T-cell (primary cell): ENCODE results near the gene ELL2. TPM values are rescaled to one million over a fixed set of nuclear protein-coding genes. Genes with fewer than 3 reads are reported as not detected.

Experiments
- ATAC-seq, 4 experiments: fragments of 200-7000 bp in 3 of 4; fragments of 150-1000 bp in 1 of 4; cut with Tn5 transposase; replicated peaks in 1 of 4; 1 replicate in 3 of 4; 2 replicates in 1 of 4; pipeline ENCODE4 v1.10.0; 2021; ENCODE audit warnings: moderate library complexity in 3 of 4, mild to moderate bottlenecking in 2 of 4, moderate number of reproducible peaks in 1 of 4
- CTCF ChIA-PET, 2 donors: fragments of 300-600 bp; sonication (Branson Sonifier 250); formaldehyde crosslinking; loops; one replicate each; lab custom pipeline; 2022; ENCODE audit warnings: antibody characterized with exemption in 2 of 2; lab: Charles Lee
- POLR2A ChIA-PET, 2 donors: fragments of 300-600 bp; sonication (Branson Sonifier 250); formaldehyde crosslinking; loops; one replicate each; lab custom pipeline; 2022; ENCODE audit warnings: antibody characterized with exemption in 2 of 2; lab: Charles Lee
- DNase-seq, 35 experiments: peaks; one replicate each; pipeline versions ENCODE4 v3.0.0 to v3.0.0-alpha.2; 2013 to 2023
- H3K27ac ChIP-seq: one replicate; pipeline ENCODE4 v1.5.1; 2013; ENCODE audit warnings: low read length
- H3K27me3 ChIP-seq, 2 experiments: replicated peaks in 1 of 2; 1 replicate in 1 of 2; 2 replicates in 1 of 2; pipeline versions ENCODE4 v1.6.1 to v1.7.0; 2013; ENCODE audit warnings: low read length in 1 of 2, mixed read lengths in 1 of 2; ENCODE audit not compliant: control insufficient read depth in 2 of 2, insufficient read depth in 2 of 2; ENCODE audit errors: extremely low read depth in 1 of 2
- H3K36me3 ChIP-seq, 2 donors: 1 replicate in 1 of 2; 2 replicates in 1 of 2; pipeline versions ENCODE4 v1.6.1 to v1.7.0; 2013; ENCODE audit warnings: low read length in 1 of 2; ENCODE audit not compliant: control insufficient read depth in 2 of 2, insufficient read depth in 1 of 2; ENCODE audit errors: extremely low read depth in 1 of 2
- H3K4me1 ChIP-seq, 2 experiments: 1 replicate in 1 of 2; 2 replicates in 1 of 2; pipeline versions ENCODE4 v1.6.1 to v1.7.0; 2013; ENCODE audit warnings: low read length in 2 of 2, mixed read lengths in 1 of 2; ENCODE audit not compliant: insufficient read depth in 2 of 2, control insufficient read depth in 1 of 2; ENCODE audit errors: extremely low read depth in 1 of 2
- H3K4me3 ChIP-seq, 2 donors: 1 replicate in 1 of 2; 2 replicates in 1 of 2; pipeline versions ENCODE4 v1.5.1 to v1.7.0; 2013; ENCODE audit warnings: mild to moderate bottlenecking in 2 of 2, low read length in 1 of 2, moderate library complexity in 1 of 2; ENCODE audit not compliant: control insufficient read depth in 1 of 2; ENCODE audit errors: extremely low read depth in 1 of 2
- H3K9me3 ChIP-seq: 2 replicates; pipeline ENCODE4 v1.7.0; 2013
- H3K27ac Mint-ChIP-seq, 2 donors: one replicate each; pipeline ENCODE4 v1.8.0; 2020 to 2021; ENCODE audit warnings: mild to moderate bottlenecking in 2 of 2, mixed read lengths in 2 of 2
- H3K27me3 Mint-ChIP-seq, 2 donors: one replicate each; pipeline ENCODE4 v1.8.0; 2021 to 2022; ENCODE audit warnings: mixed read lengths in 2 of 2
- H3K36me3 Mint-ChIP-seq: one replicate; pipeline ENCODE4 v1.8.0; 2021; ENCODE audit warnings: mixed read lengths
- H3K4me1 Mint-ChIP-seq, 3 donors: one replicate each; pipeline ENCODE4 v1.8.0; 2020 to 2022; ENCODE audit warnings: mixed read lengths in 3 of 3, mild to moderate bottlenecking in 1 of 3
- H3K4me3 Mint-ChIP-seq, 3 donors: one replicate each; pipeline ENCODE4 v1.8.0; 2020 to 2022; ENCODE audit warnings: mild to moderate bottlenecking in 3 of 3, mixed read lengths in 3 of 3, moderate library complexity in 3 of 3
- H3K9me3 Mint-ChIP-seq, 3 donors: one replicate each; pipeline ENCODE4 v1.8.0; 2020 to 2022; ENCODE audit warnings: mixed read lengths in 3 of 3
- WGBS: methylation state at CpG from one replicate; pipeline ENCODE4 v1.1.5; 2013; ENCODE audit warnings: missing lambda C conversion rate; ENCODE audit not compliant: insufficient coverage; 5-methylcytosine and 5-hydroxymethylcytosine counted together
- total RNA-seq, 35 experiments: library from RNA in 6 of 35; stranded (reverse) in 6 of 35; fragments of 120-200 nt in 1 of 35; gene quantifications; one replicate each; pipeline versions ENCODE4 v1.2.1 to v1.2.4 and lab custom pipeline; 2013 to 2026

ELL2 gene
- total RNA-seq (10 to 100 TPM; 10.3 to 57.8 (median 11.3) TPM), total RNA-seq (lab: John Stamatoyannopoulos, UW) (15.1 to 273 (median 73.8) reads per million in 29 experiments)
- 6.0 TPM for total RNA-seq (2013)

DNA sequence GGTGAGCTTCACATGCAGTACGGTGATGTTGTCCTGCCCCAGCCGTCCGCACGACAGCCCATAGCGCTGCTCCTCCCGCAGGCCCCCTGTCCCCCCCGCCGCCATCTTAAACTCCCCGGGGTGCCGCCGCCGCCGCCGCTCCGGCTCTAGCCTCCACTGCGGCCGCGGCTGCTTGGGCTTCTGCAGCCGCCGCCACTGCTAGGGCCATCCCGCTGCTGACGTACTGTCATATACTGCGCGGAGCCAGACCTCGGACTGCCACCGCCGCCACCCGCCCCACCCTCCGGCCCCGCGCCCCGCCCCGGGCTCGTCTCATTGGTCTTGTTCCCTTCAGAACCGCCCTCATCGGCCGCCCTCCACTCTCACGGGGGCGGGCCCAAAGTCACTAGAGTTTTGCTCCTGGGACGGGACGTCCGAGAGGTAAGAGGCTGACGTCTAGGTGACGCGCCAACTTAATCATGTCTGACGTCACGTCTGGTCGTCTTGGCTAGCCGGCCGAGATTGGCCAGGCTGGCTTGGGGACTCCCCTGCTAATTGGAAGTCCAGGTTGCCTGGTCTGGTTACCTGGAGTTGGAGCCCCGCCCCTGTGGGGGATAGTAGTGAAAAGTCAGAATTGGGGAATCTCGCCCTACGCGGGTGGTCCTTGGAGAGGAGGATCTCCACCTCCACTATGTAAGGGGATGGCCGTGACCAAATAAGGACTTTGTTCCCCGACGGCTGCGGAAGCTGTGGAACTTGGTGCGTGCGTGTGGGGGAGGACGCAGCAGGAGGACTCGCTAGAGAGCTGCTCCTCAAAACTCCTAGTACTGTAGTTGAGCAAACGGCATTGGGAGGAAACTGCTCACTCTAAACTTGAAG is at the start of gene ELL2:
Gene ELL2 (minus strand): TSS at position 235 of the 858 bp plus-strand sequence. CDS start 130 bp downstream, at position 105.
- Histone ChIP-seq H3K9me3 (no peaks in the 10 kb centered on the region), H3K4me3 (peak within 1 kb of the TSS; percentile 65 to 88), H3K36me3 (no peaks in the 10 kb centered on the region), H3K4me1 (peaks cover 0 to 32% of the 10 kb centered on the region in 2 experiments), H3K27ac (peak within 1 kb of the TSS; percentile 84), H3K27me3 (peaks cover 0 to 9% of the 10 kb centered on the region in 2 experiments)
- ChIA-PET CTCF (interaction anchor here (0.6 to 1.7 kb wide), 7 partner anchors 22 to 714 kb away, joined by 3 to 6 read pairs (median 3); no protein-coding TSS in a partner anchor), POLR2A (interaction anchor here (0.5 to 1.5 kb wide), 3 partner anchors 11 to 241 kb away, joined by 3 to 8 read pairs (median 4); no protein-coding TSS in a partner anchor)
- H3K36me3 Mint-ChIP-seq, result no peaks in the 10 kb centered on the region
- H3K27me3 Mint-ChIP-seq, result no peaks in the 10 kb centered on the region
- peaks cover 33 to 48% (median 44%) of the 10 kb centered on the region in 3 donors for H3K4me1 Mint-ChIP-seq
- H3K4me3 Mint-ChIP-seq, result peak within 1 kb of the TSS; percentile 93 to 94 (median 93)
- ATAC-seq (peak; percentile 86 to 89 (median 88)), DNase-seq (peak; percentile 83 to 98 (median 95))
- H3K27ac Mint-ChIP-seq, result peak within 1 kb of the TSS; percentile 87 to 90
- 0% methylated on average over 51 of the region's 63 CpGs for WGBS
- H3K9me3 Mint-ChIP-seq, result no peaks in the 10 kb centered on the region

DNA sequence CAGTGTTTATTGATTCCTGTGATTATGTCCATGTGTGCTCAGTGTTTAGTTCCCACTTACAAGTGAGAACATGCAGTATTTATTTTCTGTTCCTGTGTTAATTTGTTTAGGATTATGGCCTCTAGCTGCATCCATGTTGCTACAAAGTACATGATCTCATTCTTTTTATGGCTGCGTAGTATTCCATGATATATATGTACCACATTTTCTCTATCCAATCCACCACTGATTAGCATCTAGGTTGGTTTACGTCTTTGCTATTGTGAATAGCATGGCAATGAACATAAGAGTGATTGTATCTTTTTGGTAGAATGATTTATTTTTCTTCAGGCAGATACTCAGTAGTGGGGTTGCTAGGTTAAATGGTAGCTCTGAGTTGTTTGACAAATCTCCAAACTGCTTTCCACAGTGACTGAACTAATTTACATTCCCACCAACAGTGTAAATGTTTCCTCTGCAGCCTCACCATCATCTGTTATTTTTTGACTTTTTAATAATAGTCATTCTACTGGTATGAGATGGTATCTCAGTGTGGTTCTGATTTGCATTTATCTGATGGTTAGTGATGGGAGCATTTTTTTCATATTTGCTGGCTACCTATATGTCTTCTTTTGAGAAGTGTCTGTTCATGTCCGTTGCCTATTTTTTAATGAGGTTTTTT is 47.5 kb upstream of the ELL2 start:
- WGBS, result no CpG with 5 or more reads among the region's 3 CpGs
- H3K27ac Mint-ChIP-seq, result no peak overlapping the region
- Histone ChIP-seq H3K36me3 (no peaks in the 10 kb centered on the region), H3K27me3 (no peaks in the 10 kb centered on the region), H3K27ac (no peak overlapping the region), H3K4me1 (no peaks in the 10 kb centered on the region), H3K4me3 (no peak overlapping the region), H3K9me3 (no peaks in the 10 kb centered on the region)
- no peak for DNase-seq
- H3K9me3 Mint-ChIP-seq, result peaks cover 3 to 7% (median 7%) of the 10 kb centered on the region in 3 donors
- POLR2A ChIA-PET, result no interaction called here
- no peaks in the 10 kb centered on the region for H3K4me1 Mint-ChIP-seq
- no peaks in the 10 kb centered on the region for H3K36me3 Mint-ChIP-seq
- no peak overlapping the region for H3K4me3 Mint-ChIP-seq
- ATAC-seq, result no peak
- CTCF ChIA-PET, result no interaction called here
- H3K27me3 Mint-ChIP-seq, result peaks cover 0 to 2% of the 10 kb centered on the region in 2 donors

DNA sequence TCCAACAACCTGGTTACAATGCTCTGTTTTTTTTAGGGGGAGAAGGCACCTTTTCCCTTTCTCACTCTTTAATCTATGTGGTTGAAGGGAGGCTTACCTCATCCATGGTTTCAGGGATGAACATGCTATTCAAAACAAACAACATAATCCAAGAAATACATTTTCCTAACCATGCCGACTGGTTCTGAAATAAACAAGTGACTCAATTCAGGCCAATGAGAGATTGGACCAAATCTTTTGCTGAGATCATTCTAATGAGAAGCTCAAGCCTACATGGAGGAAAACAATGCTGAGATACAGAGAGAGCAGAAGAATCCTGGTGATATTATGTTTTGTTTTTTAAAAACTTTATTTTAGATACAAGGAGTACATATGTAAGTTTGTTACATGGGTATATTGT is 46.8 kb upstream of the ELL2 start:
- no peaks in the 10 kb centered on the region for H3K9me3 ChIP-seq
- no peaks in the 10 kb centered on the region for H3K36me3 ChIP-seq
- no peaks in the 10 kb centered on the region for H3K27me3 ChIP-seq
- ATAC-seq (no peak), DNase-seq (no peak)
- H3K4me3 Mint-ChIP-seq, result no peak overlapping the region
- H3K27ac ChIP-seq, result no peak overlapping the region
- no peaks in the 10 kb centered on the region for H3K36me3 Mint-ChIP-seq
- WGBS, result 100% methylated on average over 1 of the region's 1 CpG
- peaks cover 0 to 2% of the 10 kb centered on the region in 2 donors for H3K27me3 Mint-ChIP-seq
- no peaks in the 10 kb centered on the region for H3K4me1 Mint-ChIP-seq
- peaks cover 3 to 7% (median 7%) of the 10 kb centered on the region in 3 donors for H3K9me3 Mint-ChIP-seq
- ChIA-PET POLR2A (no interaction called here), CTCF (no interaction called here)
- no peak overlapping the region for H3K4me3 ChIP-seq
- H3K27ac Mint-ChIP-seq, result no peak overlapping the region
- H3K4me1 ChIP-seq, result no peaks in the 10 kb centered on the region

DNA sequence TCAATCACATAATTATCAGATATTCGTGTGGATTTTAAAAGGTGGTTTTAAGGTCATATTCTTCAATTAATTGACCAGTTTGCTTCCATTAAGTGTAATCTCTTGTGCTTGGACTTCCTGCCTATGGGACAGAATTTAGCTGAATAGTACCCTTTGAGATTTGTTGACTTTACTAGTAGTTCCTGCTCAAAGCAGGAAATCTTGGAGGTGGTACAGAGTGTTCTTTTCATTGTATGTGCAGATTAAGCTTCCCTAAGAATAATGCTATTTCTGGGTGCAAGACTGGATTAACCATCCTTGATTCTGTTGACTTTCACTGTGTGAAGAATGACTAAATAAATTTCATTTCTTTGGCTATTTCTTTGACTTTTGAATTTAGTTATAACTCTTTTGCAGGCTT is 45.4 kb upstream of the ELL2 start:
- Histone ChIP-seq H3K4me1 (no peaks in the 10 kb centered on the region), H3K4me3 (no peak overlapping the region), H3K36me3 (no peaks in the 10 kb centered on the region), H3K9me3 (no peaks in the 10 kb centered on the region), H3K27me3 (no peaks in the 10 kb centered on the region), H3K27ac (no peak overlapping the region)
- ChIA-PET POLR2A (no interaction called here), CTCF (no interaction called here)
- Mint-ChIP-seq H3K27ac (no peak overlapping the region), H3K4me1 (no peaks in the 10 kb centered on the region), H3K27me3 (no peaks in the 10 kb centered on the region), H3K36me3 (no peaks in the 10 kb centered on the region), H3K9me3 (peaks cover 0 to 3% (median 3%) of the 10 kb centered on the region in 3 donors), H3K4me3 (no peak overlapping the region)
- DNase-seq (no peak), ATAC-seq (no peak)
- WGBS, result no CpG with 5 or more reads among the region's 1 CpG

DNA sequence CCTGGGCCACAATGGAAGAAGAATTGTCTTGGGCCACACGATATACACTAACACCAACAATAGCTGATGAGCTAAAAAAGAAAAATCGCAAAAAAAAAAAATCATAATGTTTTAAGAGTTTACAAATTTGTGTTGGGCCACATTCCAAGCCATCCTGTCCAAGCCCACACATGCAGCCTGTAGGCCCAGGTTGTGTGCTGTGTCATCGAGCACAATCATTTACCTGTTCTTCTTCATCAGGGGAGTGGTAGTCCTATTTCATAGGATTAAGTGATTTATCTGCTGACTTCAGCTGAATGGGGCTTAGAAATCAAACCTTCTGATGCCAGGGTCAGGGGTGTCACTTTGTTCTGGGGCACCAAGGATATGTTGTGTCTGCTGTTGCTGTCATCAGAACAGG is 44.6 kb upstream of the ELL2 start:
- Mint-ChIP-seq H3K4me1 (no peaks in the 10 kb centered on the region), H3K4me3 (no peak overlapping the region), H3K27ac (no peak overlapping the region), H3K36me3 (no peaks in the 10 kb centered on the region), H3K27me3 (no peaks in the 10 kb centered on the region), H3K9me3 (peaks cover 0 to 3% (median 3%) of the 10 kb centered on the region in 3 donors)
- DNase-seq (no peak), ATAC-seq (no peak)
- no peaks in the 10 kb centered on the region for H3K4me1 ChIP-seq
- no peaks in the 10 kb centered on the region for H3K9me3 ChIP-seq
- WGBS, result no CpG with 5 or more reads among the region's 3 CpGs
- no peaks in the 10 kb centered on the region for H3K36me3 ChIP-seq
- H3K4me3 ChIP-seq, result no peak overlapping the region
- POLR2A ChIA-PET, result no interaction called here
- no peaks in the 10 kb centered on the region for H3K27me3 ChIP-seq
- no peak overlapping the region for H3K27ac ChIP-seq
- CTCF ChIA-PET, result no interaction called here

DNA sequence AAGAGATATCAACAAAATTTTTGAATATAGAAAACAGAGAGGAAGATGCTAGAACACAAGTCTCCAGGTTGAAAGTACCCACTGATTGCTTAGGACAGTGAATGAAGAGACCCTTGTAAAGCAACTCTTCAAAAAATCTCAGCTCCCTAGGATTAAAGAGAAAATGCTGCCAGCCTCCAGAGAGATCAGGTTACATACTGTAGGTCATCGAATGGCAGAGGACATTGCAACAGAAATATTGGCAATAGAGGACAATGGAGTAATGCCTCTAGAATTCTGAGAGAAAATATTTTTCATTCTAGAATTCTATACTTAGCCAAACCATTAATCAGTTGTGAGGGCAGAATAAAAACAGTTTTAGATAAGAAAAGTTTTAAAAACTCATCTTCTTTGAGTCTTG is 43.1 kb upstream of the ELL2 start:
- Histone ChIP-seq H3K9me3 (no peaks in the 10 kb centered on the region), H3K27me3 (no peaks in the 10 kb centered on the region), H3K4me3 (no peak overlapping the region), H3K4me1 (no peaks in the 10 kb centered on the region), H3K36me3 (no peaks in the 10 kb centered on the region), H3K27ac (no peak overlapping the region)
- Mint-ChIP-seq H3K4me3 (no peak overlapping the region), H3K9me3 (peaks cover 0 to 3% (median 0%) of the 10 kb centered on the region in 3 donors), H3K36me3 (no peaks in the 10 kb centered on the region), H3K27me3 (no peaks in the 10 kb centered on the region), H3K27ac (no peak overlapping the region), H3K4me1 (no peaks in the 10 kb centered on the region)
- DNase-seq (no peak), ATAC-seq (no peak)
- no CpG with 5 or more reads among the region's 1 CpG for WGBS
- POLR2A ChIA-PET, result no interaction called here
- CTCF ChIA-PET, result no interaction called here
